Activated naive CD8-positive, alpha-beta T cell treated with anti-CD3 and anti-CD28 coated beads for 36 hours (primary cell): Measurements from ENCODE around the gene TSPAN9. TPM values are rescaled to one million over a fixed set of nuclear protein-coding genes. Genes with fewer than 3 reads are reported as not detected.

ENCODE experiments used
- DNase-seq: peaks from one replicate; pipeline ENCODE4 v3.0.0; 2021
- H3K27ac Mint-ChIP-seq: one replicate; pipeline ENCODE4 v1.8.0; 2022; ENCODE audit warnings: mild to moderate bottlenecking, moderate library complexity, mixed read lengths
- H3K27me3 Mint-ChIP-seq: one replicate; pipeline ENCODE4 v1.8.0; 2022; ENCODE audit warnings: mild to moderate bottlenecking, mixed read lengths
- H3K36me3 Mint-ChIP-seq: one replicate; pipeline ENCODE4 v1.8.0; 2021; ENCODE audit warnings: mild to moderate bottlenecking, mixed read lengths
- H3K4me1 Mint-ChIP-seq: one replicate; pipeline ENCODE4 v1.8.0; 2021; ENCODE audit warnings: mixed read lengths
- H3K4me3 Mint-ChIP-seq: one replicate; pipeline ENCODE4 v1.8.0; 2022; ENCODE audit warnings: mild to moderate bottlenecking, moderate library complexity, mixed read lengths
- H3K9me3 Mint-ChIP-seq: one replicate; pipeline ENCODE4 v1.8.0; 2022; ENCODE audit warnings: mixed read lengths
- total RNA-seq, 2 experiments: library from RNA; stranded (reverse); gene quantifications; one replicate each; pipeline ENCODE4 v1.2.3, GENCODE V29; 2021

TSPAN9 gene
- total RNA-seq, 2 experiments from 2014 or later = 0.24 to 0.31 TPM

GRCh38 chr12:3299929-3300832 is 223.0 kb downstream of the TSPAN9 start:
- no peaks in the 10 kb centered on the region for H3K36me3 Mint-ChIP-seq
- H3K27me3 Mint-ChIP-seq = peaks cover 20% of the 10 kb centered on the region
- peak overlapping the region; percentile 52 for H3K27ac Mint-ChIP-seq
- H3K4me3 Mint-ChIP-seq = peak overlapping the region; percentile 66
- no peaks in the 10 kb centered on the region for H3K9me3 Mint-ChIP-seq
- H3K4me1 Mint-ChIP-seq = peaks cover 13% of the 10 kb centered on the region
- peak; percentile 85 for DNase-seq

GRCh38 chr12:3300833-3301401 is 223.7 kb downstream of the TSPAN9 start:
- DNase-seq = no peak
- peaks cover 20% of the 10 kb centered on the region for H3K27me3 Mint-ChIP-seq
- no peaks in the 10 kb centered on the region for H3K36me3 Mint-ChIP-seq

GRCh38 chr12:3302401-3303041 is 225.3 kb downstream of the TSPAN9 start:
- Mint-ChIP-seq H3K27ac (no peak overlapping the region), H3K4me3 (no peak overlapping the region), H3K27me3 (peaks cover 20% of the 10 kb centered on the region), H3K36me3 (no peaks in the 10 kb centered on the region), H3K4me1 (peaks cover 13% of the 10 kb centered on the region), H3K9me3 (no peaks in the 10 kb centered on the region)
- DNase-seq = no peak

More at GRCh38 chr12:3300833-3301401, 223.7 kb downstream of the TSPAN9 start:
- H3K4me1 Mint-ChIP-seq = peaks cover 13% of the 10 kb centered on the region
- no peak overlapping the region for H3K27ac Mint-ChIP-seq
- no peak overlapping the region for H3K4me3 Mint-ChIP-seq
- no peaks in the 10 kb centered on the region for H3K9me3 Mint-ChIP-seq

GRCh38 chr12:3303410-3304136 is 226.4 kb downstream of the TSPAN9 start:
- Mint-ChIP-seq H3K27ac (no peak overlapping the region), H3K4me3 (no peak overlapping the region), H3K27me3 (peaks cover 20% of the 10 kb centered on the region), H3K4me1 (peaks cover 13% of the 10 kb centered on the region), H3K36me3 (no peaks in the 10 kb centered on the region), H3K9me3 (no peaks in the 10 kb centered on the region)
- no peak for DNase-seq

GRCh38 chr12:3304436-3305165 is 227.4 kb downstream of the TSPAN9 start:
- Mint-ChIP-seq H3K4me3 (no peak overlapping the region), H3K36me3 (no peaks in the 10 kb centered on the region), H3K9me3 (no peaks in the 10 kb centered on the region), H3K4me1 (peaks cover 13% of the 10 kb centered on the region), H3K27ac (no peak overlapping the region), H3K27me3 (peaks cover 12% of the 10 kb centered on the region)
- DNase-seq = no peak

- no peaks in the 10 kb centered on the region for H3K9me3 Mint-ChIP-seq
- H3K36me3 Mint-ChIP-seq = no peaks in the 10 kb centered on the region
- peaks cover 6% of the 10 kb centered on the region for H3K27me3 Mint-ChIP-seq
- H3K27ac Mint-ChIP-seq = no peak overlapping the region
- no peak for DNase-seq
- no peak overlapping the region for H3K4me3 Mint-ChIP-seq
- H3K4me1 Mint-ChIP-seq = peaks cover 5% of the 10 kb centered on the region
Observed at GRCh38 chr12:3305464-3305863, 228.3 kb downstream of the TSPAN9 start.

GRCh38 chr12:3305904-3306619 is 228.9 kb downstream of the TSPAN9 start:
- Mint-ChIP-seq H3K9me3 (no peaks in the 10 kb centered on the region), H3K27ac (no peak overlapping the region), H3K36me3 (no peaks in the 10 kb centered on the region), H3K4me1 (no peaks in the 10 kb centered on the region), H3K27me3 (peaks cover under 1% of the 10 kb centered on the region), H3K4me3 (no peak overlapping the region)
- no peak for DNase-seq

GRCh38 chr12:3307389-3307788 is 230.2 kb downstream of the TSPAN9 start:
- no peak overlapping the region for H3K27ac Mint-ChIP-seq
- H3K4me1 Mint-ChIP-seq = no peaks in the 10 kb centered on the region
- no peaks in the 10 kb centered on the region for H3K9me3 Mint-ChIP-seq
- no peaks in the 10 kb centered on the region for H3K36me3 Mint-ChIP-seq
- H3K27me3 Mint-ChIP-seq = peaks cover 3% of the 10 kb centered on the region
- H3K4me3 Mint-ChIP-seq = no peak overlapping the region
- no peak for DNase-seq

GRCh38 chr12:3308063-3308462 is 230.9 kb downstream of the TSPAN9 start:
- H3K4me1 Mint-ChIP-seq = no peaks in the 10 kb centered on the region
- H3K4me3 Mint-ChIP-seq = no peak overlapping the region
- DNase-seq = no peak
- no peaks in the 10 kb centered on the region for H3K9me3 Mint-ChIP-seq
- no peak overlapping the region for H3K27ac Mint-ChIP-seq
- peaks cover 3% of the 10 kb centered on the region for H3K27me3 Mint-ChIP-seq
- H3K36me3 Mint-ChIP-seq = no peaks in the 10 kb centered on the region

GRCh38 chr12:3308609-3309008 is 231.4 kb downstream of the TSPAN9 start:
- H3K36me3 Mint-ChIP-seq = no peaks in the 10 kb centered on the region
- no peak overlapping the region for H3K4me3 Mint-ChIP-seq
- H3K4me1 Mint-ChIP-seq = no peaks in the 10 kb centered on the region
- H3K9me3 Mint-ChIP-seq = no peaks in the 10 kb centered on the region
- no peak for DNase-seq
- peaks cover 6% of the 10 kb centered on the region for H3K27me3 Mint-ChIP-seq
- no peak overlapping the region for H3K27ac Mint-ChIP-seq

GRCh38 chr12:3309805-3310204 is 232.6 kb downstream of the TSPAN9 start:
- Mint-ChIP-seq H3K27me3 (peaks cover 14% of the 10 kb centered on the region), H3K9me3 (no peaks in the 10 kb centered on the region), H3K4me3 (no peak overlapping the region), H3K27ac (no peak overlapping the region), H3K36me3 (no peaks in the 10 kb centered on the region), H3K4me1 (no peaks in the 10 kb centered on the region)
- no peak for DNase-seq

- H3K27me3 Mint-ChIP-seq = peaks cover 16% of the 10 kb centered on the region
- no peaks in the 10 kb centered on the region for H3K36me3 Mint-ChIP-seq
- no peaks in the 10 kb centered on the region for H3K9me3 Mint-ChIP-seq
- no peaks in the 10 kb centered on the region for H3K4me1 Mint-ChIP-seq
- no peak for DNase-seq
- no peak overlapping the region for H3K4me3 Mint-ChIP-seq
- H3K27ac Mint-ChIP-seq = no peak overlapping the region
Observed at GRCh38 chr12:3310271-3311026, 233.3 kb downstream of the TSPAN9 start.

- Mint-ChIP-seq H3K27ac (no peak overlapping the region), H3K4me1 (no peaks in the 10 kb centered on the region), H3K9me3 (no peaks in the 10 kb centered on the region), H3K4me3 (no peak overlapping the region), H3K27me3 (peaks cover 16% of the 10 kb centered on the region), H3K36me3 (no peaks in the 10 kb centered on the region)
- no peak for DNase-seq
Observed at GRCh38 chr12:3311027-3311402, 233.8 kb downstream of the TSPAN9 start.
